SK-N-SH treated with all-trans-retinoic acid at 6 μM for 48 hours (cell line): ENCODE measurements around the gene MGMT.

ENCODE experiments used
- ATAC-seq: fragments of 200-7000 bp; cut with Tn5 transposase; 3 replicates; pipeline ENCODE4 v1.9.1; 2020; ENCODE audit warnings: mild to moderate bottlenecking, moderate library complexity
- ARNTL ChIP-seq: fragments of 450-650 bp; formaldehyde crosslinking; IDR thresholded peaks from 2 replicates; pipeline ENCODE4 v1.5.0; 2020; ENCODE audit warnings: low read depth, mild to moderate bottlenecking, moderate library complexity, borderline replicate concordance
- BACH2 ChIP-seq: fragments of 250-450 bp; sonication (Bioruptor Pico); IDR thresholded peaks from 2 replicates; pipeline ENCODE4 v1.9.0; 2021; ENCODE audit warnings: mild to moderate bottlenecking, borderline replicate concordance
- CSDC2 ChIP-seq: fragments of 250-450 bp; sonication (Bioruptor Pico); IDR thresholded peaks from 2 replicates; pipeline ENCODE4 v1.5.0; 2020; ENCODE audit warnings: mild to moderate bottlenecking, moderate library complexity
- ESRRG ChIP-seq: fragments of 250-450 bp; sonication (Bioruptor Pico); IDR thresholded peaks from 2 replicates; pipeline ENCODE4 v1.6.1; 2021; ENCODE audit warnings: mild to moderate bottlenecking
- GLIS3 ChIP-seq: fragments of 250-450 bp; sonication (Bioruptor Pico); IDR thresholded peaks from 2 replicates; pipeline ENCODE4 v1.5.0; 2020; ENCODE audit warnings: mild to moderate bottlenecking, moderate library complexity
- ISL1 ChIP-seq: fragments of 250-450 bp; sonication (Bioruptor Pico); IDR thresholded peaks from 2 replicates; pipeline ENCODE4 v2.1.2; 2022; ENCODE audit warnings: mild to moderate bottlenecking, moderate library complexity
- OSR1 ChIP-seq: fragments of 250-450 bp; sonication (Bioruptor Pico); IDR thresholded peaks from 2 replicates; pipeline ENCODE4 v1.8.0; 2022; ENCODE audit warnings: moderate library complexity, mild to moderate bottlenecking, inconsistent platforms
- PATZ1 ChIP-seq: fragments of 250-450 bp; sonication (Bioruptor Pico); IDR thresholded peaks from 2 replicates; pipeline ENCODE4 v1.8.0; 2020; ENCODE audit warnings: mild to moderate bottlenecking, moderate library complexity, borderline replicate concordance
- POU6F1 ChIP-seq: fragments of 250-450 bp; sonication (Bioruptor Pico); IDR thresholded peaks from 2 replicates; pipeline ENCODE4 v1.8.0; 2021; ENCODE audit warnings: low read depth, mild to moderate bottlenecking, moderate library complexity, borderline replicate concordance
- PPARA ChIP-seq: fragments of 250-450 bp; sonication (Bioruptor Pico); IDR thresholded peaks from 2 replicates; pipeline ENCODE4 v1.5.0; 2020; ENCODE audit warnings: mild to moderate bottlenecking, borderline replicate concordance
- RARB ChIP-seq: fragments of 250-450 bp; sonication (Bioruptor Pico); IDR thresholded peaks from 2 replicates; pipeline ENCODE4 v1.8.0; 2021; ENCODE audit warnings: mild to moderate bottlenecking, moderate library complexity
- SNAI2 ChIP-seq: fragments of 250-450 bp; sonication (Bioruptor Pico); IDR thresholded peaks from 2 replicates; pipeline ENCODE4 v1.5.0; 2020; ENCODE audit warnings: mild to moderate bottlenecking, moderate library complexity
- TCF4 ChIP-seq: fragments of 250-450 bp; sonication (Bioruptor Pico); IDR thresholded peaks from 2 replicates; pipeline ENCODE4 v1.8.0; 2021; ENCODE audit warnings: mild to moderate bottlenecking, moderate library complexity, borderline replicate concordance
- TOX ChIP-seq: fragments of 250-450 bp; sonication (Bioruptor Pico); IDR thresholded peaks from 2 replicates; pipeline ENCODE4 v1.8.0; 2021; ENCODE audit warnings: mild to moderate bottlenecking, moderate library complexity, borderline replicate concordance
- TSHZ2 ChIP-seq: fragments of 250-450 bp; sonication (Bioruptor Pico); IDR thresholded peaks from 2 replicates; pipeline ENCODE4 v1.5.0; 2020; ENCODE audit warnings: mild to moderate bottlenecking, moderate library complexity
- ZC3H10 ChIP-seq: fragments of 250-450 bp; sonication (Bioruptor Pico); IDR thresholded peaks from 2 replicates; pipeline ENCODE4 v1.5.1; 2021; ENCODE audit warnings: mild to moderate bottlenecking, moderate library complexity
- ZFP3 ChIP-seq: fragments of 250-450 bp; sonication (Bioruptor Pico); IDR thresholded peaks from 2 replicates; pipeline ENCODE4 v1.5.0; 2020; ENCODE audit warnings: mild to moderate bottlenecking, moderate library complexity
- ZFP30 ChIP-seq: fragments of 450-650 bp; formaldehyde crosslinking; IDR thresholded peaks from 2 replicates; pipeline ENCODE4 v1.5.0; 2022; ENCODE audit warnings: mild to moderate bottlenecking, moderate library complexity
- ZNF565 ChIP-seq: fragments of 450-650 bp; formaldehyde crosslinking; conservative IDR thresholded peaks from 2 replicates; pipeline ENCODE4 v1.5.0; 2020; ENCODE audit warnings: low read depth, mild to moderate bottlenecking, moderate library complexity
- ZNF70 ChIP-seq: fragments of 450-650 bp; formaldehyde crosslinking; IDR thresholded peaks from 2 replicates; pipeline ENCODE4 v1.5.0; 2020; ENCODE audit warnings: mild to moderate bottlenecking, moderate library complexity
- TF ChIP-seq, protein P1 (sequence below): fragments of 250-450 bp; sonication (Bioruptor Pico); IDR thresholded peaks from 2 replicates; pipeline ENCODE4 v1.5.1; 2020; ENCODE audit warnings: low read depth, mild to moderate bottlenecking, moderate library complexity
- TF ChIP-seq, protein P2 (sequence below): fragments of 250-450 bp; sonication (Bioruptor Pico); IDR thresholded peaks from 2 replicates; pipeline ENCODE4 v1.5.1; 2021; ENCODE audit warnings: mild to moderate bottlenecking, moderate library complexity

MGMT gene

GRCh38 chr10:129774736-129775401, 307.8 kb downstream of the MGMT start:
- no peak for ATAC-seq
- TF ChIP-seq RARB (CRISPR knock-in tag) (no peak), ZNF565 (CRISPR knock-in tag) (no peak), BACH2 (CRISPR knock-in tag) (no peak), POU6F1 (CRISPR knock-in tag) (no peak), ARNTL (CRISPR knock-in tag) (no peak), ZFP3 (no peak), TCF4 (CRISPR knock-in tag) (no peak), ISL1 (CRISPR knock-in tag) (no peak), ZC3H10 (CRISPR knock-in tag) (no peak), CSDC2 (CRISPR knock-in tag) (no peak), PATZ1 (CRISPR knock-in tag) (no peak), ZFP30 (CRISPR knock-in tag) (no peak), SNAI2 (CRISPR knock-in tag) (no peak), GLIS3 (no peak), PPARA (CRISPR knock-in tag) (no peak), ZNF70 (no peak), ESRRG (CRISPR knock-in tag) (no peak), OSR1 (no peak)
- TF ChIP-seq, protein P1, sequence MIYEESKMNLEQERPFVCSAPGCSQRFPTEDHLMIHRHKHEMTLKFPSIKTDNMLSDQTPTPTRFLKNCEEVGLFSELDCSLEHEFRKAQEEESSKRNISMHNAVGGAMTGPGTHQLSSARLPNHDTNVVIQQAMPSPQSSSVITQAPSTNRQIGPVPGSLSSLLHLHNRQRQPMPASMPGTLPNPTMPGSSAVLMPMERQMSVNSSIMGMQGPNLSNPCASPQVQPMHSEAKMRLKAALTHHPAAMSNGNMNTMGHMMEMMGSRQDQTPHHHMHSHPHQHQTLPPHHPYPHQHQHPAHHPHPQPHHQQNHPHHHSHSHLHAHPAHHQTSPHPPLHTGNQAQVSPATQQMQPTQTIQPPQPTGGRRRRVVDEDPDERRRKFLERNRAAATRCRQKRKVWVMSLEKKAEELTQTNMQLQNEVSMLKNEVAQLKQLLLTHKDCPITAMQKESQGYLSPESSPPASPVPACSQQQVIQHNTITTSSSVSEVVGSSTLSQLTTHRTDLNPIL (CRISPR knock-in tag) = no peak
- TF ChIP-seq, protein P2, sequence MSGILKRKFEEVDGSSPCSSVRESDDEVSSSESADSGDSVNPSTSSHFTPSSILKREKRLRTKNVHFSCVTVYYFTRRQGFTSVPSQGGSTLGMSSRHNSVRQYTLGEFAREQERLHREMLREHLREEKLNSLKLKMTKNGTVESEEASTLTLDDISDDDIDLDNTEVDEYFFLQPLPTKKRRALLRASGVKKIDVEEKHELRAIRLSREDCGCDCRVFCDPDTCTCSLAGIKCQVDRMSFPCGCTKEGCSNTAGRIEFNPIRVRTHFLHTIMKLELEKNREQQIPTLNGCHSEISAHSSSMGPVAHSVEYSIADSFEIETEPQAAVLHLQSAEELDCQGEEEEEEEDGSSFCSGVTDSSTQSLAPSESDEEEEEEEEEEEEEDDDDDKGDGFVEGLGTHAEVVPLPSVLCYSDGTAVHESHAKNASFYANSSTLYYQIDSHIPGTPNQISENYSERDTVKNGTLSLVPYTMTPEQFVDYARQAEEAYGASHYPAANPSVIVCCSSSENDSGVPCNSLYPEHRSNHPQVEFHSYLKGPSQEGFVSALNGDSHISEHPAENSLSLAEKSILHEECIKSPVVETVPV (CRISPR knock-in tag) = no peak

- ATAC-seq = no peak
- TF ChIP-seq TOX (no peak), RARB (CRISPR knock-in tag) (no peak), ESRRG (CRISPR knock-in tag) (no peak), BACH2 (CRISPR knock-in tag) (no peak), POU6F1 (CRISPR knock-in tag) (no peak), ISL1 (CRISPR knock-in tag) (no peak)
- TF ChIP-seq, protein P1 (CRISPR knock-in tag) = no peak
Measured at GRCh38 chr10:129775681-129776080, 308.6 kb downstream of the MGMT start.

GRCh38 chr10:129777687-129778086, 310.6 kb downstream of the MGMT start:
- ATAC-seq = no peak
- no peak for TF ChIP-seq ZNF565 (CRISPR knock-in tag)
- no peak for TF ChIP-seq ESRRG (CRISPR knock-in tag)
- TF ChIP-seq BACH2 (CRISPR knock-in tag) = no peak
- TF ChIP-seq TCF4 (CRISPR knock-in tag) = no peak
- no peak for TF ChIP-seq TSHZ2 (CRISPR knock-in tag)
- TF ChIP-seq, protein P2 (CRISPR knock-in tag) = no peak
